Large intestine (tissue), 3 donors: ENCODE data around the gene BCL7A. TPM values are rescaled to one million over a fixed set of nuclear protein-coding genes. Genes with fewer than 3 reads are reported as not detected.
"Not testable (repeated sequence)": the region's sequence is repeated elsewhere in the genome, so short reads cannot be mapped to it uniquely, and the experiment has no call there.

ENCODE experiments used
- DNase-seq, 2 donors: peaks; one replicate each; pipeline versions ENCODE4 v3.0.0 to v3.0.0-alpha.2; 2013
- H3K27ac ChIP-seq: one replicate; pipeline ENCODE4 v1.5.1; 2013; ENCODE audit warnings: low read length
- H3K27me3 ChIP-seq: 2 replicates; pipeline ENCODE4 v1.6.1; 2013; ENCODE audit warnings: low read length; ENCODE audit not compliant: control insufficient read depth, insufficient read depth
- H3K36me3 ChIP-seq: 2 replicates; pipeline ENCODE4 v1.6.1; 2013; ENCODE audit warnings: low read length; ENCODE audit not compliant: control insufficient read depth, insufficient read depth
- H3K4me1 ChIP-seq: one replicate; pipeline ENCODE4 v1.6.1; 2013; ENCODE audit warnings: low read length; ENCODE audit not compliant: control insufficient read depth, insufficient read depth
- H3K4me3 ChIP-seq: one replicate; pipeline ENCODE4 v1.5.1; 2013; ENCODE audit warnings: low read length
- H3K9me3 ChIP-seq: one replicate; pipeline ENCODE4 v1.6.1; 2013; ENCODE audit warnings: mild to moderate bottlenecking, low read depth, low read length, moderate library complexity; ENCODE audit not compliant: control insufficient read depth
- WGBS: methylation state at CpG from one replicate; pipeline ENCODE4 v1.1.5; 2013; ENCODE audit warnings: low lambda C conversion rate; ENCODE audit not compliant: insufficient coverage; 5-methylcytosine and 5-hydroxymethylcytosine counted together
- polyA plus RNA-seq: library from polyadenylated mRNA; unstranded; fragments of 120-200 nt; gene quantifications from one replicate; pipeline ENCODE4 v1.2.1, GENCODE V29; 2013

BCL7A gene
- polyA plus RNA-seq, 1 donor = 11.5 TPM

DNA sequence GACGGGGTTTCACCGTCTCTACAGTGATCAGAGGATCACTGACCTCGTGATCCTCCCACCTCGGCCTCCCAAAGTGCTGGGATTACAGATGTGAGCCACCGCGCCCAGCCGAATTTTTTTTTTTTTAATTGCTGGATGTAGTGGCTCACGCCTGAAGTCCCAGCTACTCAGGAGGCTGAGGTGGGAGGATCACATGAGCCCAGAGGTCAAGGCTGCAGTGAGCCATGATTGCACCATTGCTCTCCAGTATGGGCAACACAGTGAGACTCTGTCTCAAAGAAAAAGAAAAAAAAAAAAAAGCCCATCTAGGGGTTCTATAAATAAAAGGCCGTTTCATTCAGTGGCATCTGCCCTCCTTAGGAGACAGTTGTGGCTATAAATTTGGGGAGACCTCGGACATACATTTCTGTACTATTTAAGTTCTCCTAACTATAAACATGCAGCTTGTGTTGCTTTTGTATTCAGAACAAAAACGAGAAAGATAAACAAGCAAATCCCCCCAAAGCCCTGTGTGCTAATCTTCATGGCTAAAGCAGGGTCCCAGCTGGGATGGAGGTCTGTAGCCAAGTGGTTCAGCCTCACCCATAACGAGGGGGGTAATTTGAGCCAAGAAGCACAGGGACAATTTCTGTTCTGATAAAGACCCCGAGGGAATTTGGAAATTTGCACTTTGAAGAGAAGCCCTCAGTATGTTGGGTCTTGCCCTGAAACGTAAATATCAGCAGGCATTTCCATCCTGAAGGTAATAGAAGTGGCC, 35.0 kb upstream of the BCL7A start:
- Histone ChIP-seq H3K27me3 (no peaks in the 10 kb centered on the region), H3K4me3 (no peak overlapping the region), H3K9me3 (no peaks in the 10 kb centered on the region), H3K27ac (no peak overlapping the region), H3K36me3 (no peaks in the 10 kb centered on the region), H3K4me1 (no peaks in the 10 kb centered on the region)
- DNase-seq = no peak
- WGBS = 80% methylated on average over 3 of the region's 14 CpGs

- not testable (repeated sequence) for H3K4me1 ChIP-seq, H3K4me3 ChIP-seq, H3K27me3 ChIP-seq, H3K9me3 ChIP-seq, DNase-seq, H3K27ac ChIP-seq, H3K36me3 ChIP-seq
- 80% methylated on average over 1 of the region's 10 CpGs for WGBS
Measured at GRCh38 chr12:121988519-121988918, 33.2 kb upstream of the BCL7A start.

DNA sequence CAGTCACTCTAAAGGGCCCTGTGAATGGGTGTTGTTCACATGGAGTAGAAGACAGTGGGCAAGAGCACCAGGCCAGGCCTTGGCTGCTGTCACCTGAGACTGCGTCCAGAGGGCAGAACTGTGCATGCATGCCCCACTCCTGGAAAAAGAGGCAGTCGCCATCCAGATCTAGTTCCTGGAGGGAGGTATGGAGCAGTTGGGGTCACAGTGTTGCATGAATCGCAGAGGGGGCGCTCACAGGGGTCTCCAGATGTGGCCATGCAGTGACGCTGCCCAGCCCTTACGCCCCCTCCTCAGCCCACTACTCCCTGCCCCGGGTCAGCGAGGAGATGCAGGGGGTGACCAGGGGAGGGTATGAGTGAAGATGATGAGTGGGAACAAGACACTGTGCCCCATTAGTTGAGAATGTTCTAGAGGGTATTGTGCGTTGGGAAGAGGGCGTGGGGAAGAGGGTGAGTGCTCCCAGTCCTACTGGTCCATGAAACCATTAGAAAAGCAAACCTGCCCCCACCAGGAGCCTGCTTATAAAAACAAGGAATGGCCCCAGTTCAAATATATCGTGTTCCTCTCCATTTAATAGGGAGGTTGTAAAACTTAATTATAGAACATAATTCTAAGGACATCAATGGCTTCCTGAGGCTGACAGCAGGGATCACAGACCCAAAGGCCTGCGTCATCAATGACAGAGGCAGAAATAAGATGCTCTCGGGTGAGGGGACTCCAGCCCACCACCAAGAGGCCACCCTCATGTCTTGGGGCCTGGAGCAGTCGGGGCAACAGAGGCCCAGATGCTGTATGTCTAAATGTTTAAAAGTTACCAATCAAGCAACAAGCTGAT, 32.2 kb upstream of the BCL7A start:
- H3K36me3 ChIP-seq = no peaks in the 10 kb centered on the region
- no peak overlapping the region for H3K4me3 ChIP-seq
- no peak for DNase-seq
- H3K9me3 ChIP-seq = no peaks in the 10 kb centered on the region
- H3K27ac ChIP-seq = no peak overlapping the region
- no peaks in the 10 kb centered on the region for H3K27me3 ChIP-seq
- H3K4me1 ChIP-seq = no peaks in the 10 kb centered on the region
- no CpG with 5 or more reads among the region's 14 CpGs for WGBS

- WGBS = no CpG with 5 or more reads among the region's 6 CpGs
- no peak for DNase-seq
- no peaks in the 10 kb centered on the region for H3K27me3 ChIP-seq
- H3K9me3 ChIP-seq = no peaks in the 10 kb centered on the region
- no peaks in the 10 kb centered on the region for H3K4me1 ChIP-seq
- no peak overlapping the region for H3K4me3 ChIP-seq
- no peak overlapping the region for H3K27ac ChIP-seq
- H3K36me3 ChIP-seq = no peaks in the 10 kb centered on the region
Measured at GRCh38 chr12:121990114-121990647, 31.5 kb upstream of the BCL7A start.

DNA sequence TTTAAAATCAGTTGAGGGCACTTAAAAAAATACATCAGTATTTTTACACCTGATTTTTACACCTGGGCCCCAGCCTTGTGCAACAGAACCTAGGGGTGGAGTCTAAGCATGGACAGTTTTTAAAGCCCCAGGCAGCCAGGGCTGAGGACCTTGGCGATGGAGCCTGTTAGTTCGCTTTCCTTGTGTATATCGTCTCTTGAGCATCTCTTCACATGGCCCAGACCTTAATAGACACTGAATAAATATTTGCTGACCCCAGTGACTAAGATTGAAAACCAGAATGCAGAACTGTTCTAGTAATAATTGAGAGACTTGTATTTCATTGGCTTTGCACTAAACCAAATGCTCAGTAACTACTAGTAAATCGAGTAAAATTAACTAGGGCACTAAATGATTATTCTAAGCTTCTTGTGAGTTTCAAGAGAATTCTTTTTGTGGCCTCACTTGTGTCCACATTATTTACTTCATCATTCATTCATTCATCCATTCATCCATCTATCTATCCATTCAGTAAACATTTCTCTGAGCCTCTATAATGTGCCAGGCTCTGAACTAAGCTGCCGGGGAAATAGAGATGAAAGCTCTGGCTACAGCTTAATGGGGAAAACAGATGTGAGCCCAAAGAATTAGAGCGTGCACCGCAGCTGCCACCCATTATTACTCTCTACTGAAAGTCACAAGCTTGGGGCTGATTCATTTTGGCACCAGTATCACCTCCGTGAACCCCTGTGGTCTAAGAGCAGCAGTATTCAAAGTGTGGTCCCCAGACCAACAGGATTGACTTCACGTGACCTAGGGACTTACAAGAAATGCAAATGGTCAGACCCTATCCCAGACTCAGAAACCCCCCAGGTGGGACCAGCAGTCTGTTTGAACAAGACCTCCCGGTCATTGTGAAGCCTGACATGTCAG, 30.7 kb upstream of the BCL7A start:
- no peaks in the 10 kb centered on the region for H3K4me1 ChIP-seq
- no peaks in the 10 kb centered on the region for H3K9me3 ChIP-seq
- no peak overlapping the region for H3K27ac ChIP-seq
- H3K27me3 ChIP-seq = no peaks in the 10 kb centered on the region
- no peak for DNase-seq
- 83% methylated on average over 1 of the region's 10 CpGs for WGBS
- H3K4me3 ChIP-seq = no peak overlapping the region
- no peaks in the 10 kb centered on the region for H3K36me3 ChIP-seq

- no peak overlapping the region for H3K27ac ChIP-seq
- 100% methylated on average over 1 of the region's 21 CpGs for WGBS
- no peaks in the 10 kb centered on the region for H3K4me1 ChIP-seq
- H3K9me3 ChIP-seq = no peaks in the 10 kb centered on the region
- no peaks in the 10 kb centered on the region for H3K36me3 ChIP-seq
- DNase-seq = no peak
- H3K27me3 ChIP-seq = no peaks in the 10 kb centered on the region
- H3K4me3 ChIP-seq = no peak overlapping the region
Measured at GRCh38 chr12:121992059-121992879, 29.4 kb upstream of the BCL7A start.

- H3K27ac ChIP-seq = no peak overlapping the region
- no peaks in the 10 kb centered on the region for H3K36me3 ChIP-seq
- H3K9me3 ChIP-seq = no peaks in the 10 kb centered on the region
- H3K4me1 ChIP-seq = no peaks in the 10 kb centered on the region
- DNase-seq = no peak
- no peaks in the 10 kb centered on the region for H3K27me3 ChIP-seq
- no peak overlapping the region for H3K4me3 ChIP-seq
- 61% methylated on average over 3 of the region's 9 CpGs for WGBS
Measured at GRCh38 chr12:121996050-121996944, 25.4 kb upstream of the BCL7A start.

GRCh38 chr12:121996945-121997612, 24.6 kb upstream of the BCL7A start:
- WGBS = 80% methylated on average over 1 of the region's 13 CpGs
- no peak for DNase-seq
- Histone ChIP-seq H3K9me3 (no peaks in the 10 kb centered on the region), H3K4me3 (no peak overlapping the region), H3K27me3 (no peaks in the 10 kb centered on the region), H3K36me3 (no peaks in the 10 kb centered on the region), H3K4me1 (no peaks in the 10 kb centered on the region), H3K27ac (no peak overlapping the region)
